Measurements from ENCODE around the gene MS4A12. TPM values are rescaled to one million over a fixed set of nuclear protein-coding genes. Genes with fewer than 3 reads are reported as not detected.
"Not testable (repeated sequence)": the region's sequence is repeated elsewhere in the genome, so short reads cannot be mapped to it uniquely, and the experiment has no call there.

The MS4A12 gene
- total RNA-seq, 1 donor from 2014 or later: not detected

DNA sequence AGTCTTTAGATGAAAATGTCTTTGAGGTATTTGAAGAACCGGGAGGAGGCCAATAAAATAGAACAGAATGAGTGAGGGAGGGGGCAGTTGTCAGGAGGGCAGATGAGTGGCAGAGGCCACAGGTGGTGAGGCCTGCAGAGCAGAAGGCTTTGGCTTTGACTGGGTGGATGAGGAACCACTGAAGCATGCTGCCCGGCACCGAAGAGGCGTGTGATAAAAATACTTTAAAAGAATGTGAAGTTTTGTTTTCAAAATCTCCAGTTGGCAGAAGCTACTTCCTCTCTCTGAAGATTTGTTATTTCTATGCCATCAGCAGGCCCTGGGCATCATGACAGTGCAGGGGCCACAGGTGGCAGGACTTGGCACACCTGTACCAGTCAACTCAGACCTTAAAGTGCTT lies 6.3 kb downstream of the MS4A12 start:
- Mint-ChIP-seq H3K4me3 (no peak overlapping the region), H3K36me3 (ENCODE audit: low read depth) (no peaks in the 10 kb centered on the region), H3K27ac (no peak overlapping the region), H3K9me3 (no peaks in the 10 kb centered on the region), H3K4me1 (peaks cover under 1% of the 10 kb centered on the region), H3K27me3 (peaks cover 68% of the 10 kb centered on the region)
- intact Hi-C loops (cut with micrococcal nuclease): no loop called here
- DNase-seq: no peak

DNA sequence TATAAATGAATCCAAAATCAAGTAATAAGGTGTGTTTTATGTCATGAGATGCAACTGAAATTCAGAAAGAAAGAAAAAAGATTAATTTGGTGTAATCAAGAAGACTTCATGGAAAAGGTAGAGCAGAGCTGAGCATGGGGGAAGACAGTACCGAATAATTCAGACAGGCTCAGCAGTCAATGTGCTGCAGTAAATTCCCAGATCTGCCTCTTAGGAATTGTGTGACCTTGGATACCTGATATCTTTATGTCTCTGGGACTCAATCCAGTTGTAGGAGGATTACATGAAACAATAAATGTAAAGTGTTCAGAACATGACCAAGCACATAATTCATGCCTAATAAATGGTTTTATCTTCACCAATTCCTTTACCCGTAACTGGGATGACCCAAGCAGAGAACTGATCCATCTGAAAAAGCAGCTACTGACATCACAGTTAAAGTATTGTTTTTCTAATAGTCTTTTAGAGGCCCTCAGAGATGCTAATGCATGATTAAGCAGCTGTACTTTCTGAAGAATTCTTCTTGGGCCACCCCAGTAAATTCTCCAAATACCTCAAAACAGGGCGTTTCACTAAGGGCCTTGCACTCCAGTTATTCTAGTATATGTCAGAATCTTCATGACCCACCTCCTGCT lies 7.8 kb downstream of the MS4A12 start:
- Mint-ChIP-seq H3K9me3 (peaks cover 4% of the 10 kb centered on the region), H3K27me3 (peaks cover 63% of the 10 kb centered on the region), H3K4me3 (no peak overlapping the region), H3K27ac (no peak overlapping the region), H3K36me3 (ENCODE audit: low read depth) (no peaks in the 10 kb centered on the region), H3K4me1 (peaks cover 12% of the 10 kb centered on the region)
- DNase-seq: no peak
- intact Hi-C loops (cut with micrococcal nuclease): no loop called here

DNA sequence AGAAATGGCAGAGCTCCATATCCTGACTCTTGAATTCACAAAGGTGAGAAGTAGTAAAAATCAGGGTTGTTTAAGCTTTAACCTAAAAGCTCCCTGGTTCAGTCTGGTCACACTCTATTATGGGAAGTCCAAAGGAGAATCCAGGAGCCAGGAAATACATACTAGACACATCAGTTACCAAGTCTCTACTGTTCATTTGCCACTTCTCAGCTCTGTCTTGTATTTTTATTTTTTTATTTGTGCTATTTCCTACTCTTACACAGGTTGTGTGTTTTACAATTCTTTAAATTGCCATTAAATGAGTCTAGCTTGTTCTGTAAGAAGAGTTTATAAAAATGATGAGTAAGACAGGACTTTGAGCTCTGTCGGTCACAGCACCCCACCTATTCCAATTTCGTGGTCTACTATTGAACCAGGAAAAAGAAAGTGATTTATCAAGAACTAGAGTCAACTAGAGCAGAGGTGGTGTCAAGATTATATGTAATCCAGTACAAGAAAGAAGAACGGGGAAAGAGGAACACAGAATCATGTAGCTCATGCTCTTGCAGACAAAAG lies 9.7 kb downstream of the MS4A12 start:
- peaks cover 68% of the 10 kb centered on the region for H3K27me3 Mint-ChIP-seq
- H3K9me3 Mint-ChIP-seq: peaks cover 4% of the 10 kb centered on the region
- H3K4me1 Mint-ChIP-seq: peaks cover 12% of the 10 kb centered on the region
- no peaks in the 10 kb centered on the region for H3K36me3 Mint-ChIP-seq (ENCODE audit: low read depth)
- no peak overlapping the region for H3K27ac Mint-ChIP-seq
- no peak for DNase-seq
- intact Hi-C loops (cut with micrococcal nuclease): no loop called here
- no peak overlapping the region for H3K4me3 Mint-ChIP-seq

DNA sequence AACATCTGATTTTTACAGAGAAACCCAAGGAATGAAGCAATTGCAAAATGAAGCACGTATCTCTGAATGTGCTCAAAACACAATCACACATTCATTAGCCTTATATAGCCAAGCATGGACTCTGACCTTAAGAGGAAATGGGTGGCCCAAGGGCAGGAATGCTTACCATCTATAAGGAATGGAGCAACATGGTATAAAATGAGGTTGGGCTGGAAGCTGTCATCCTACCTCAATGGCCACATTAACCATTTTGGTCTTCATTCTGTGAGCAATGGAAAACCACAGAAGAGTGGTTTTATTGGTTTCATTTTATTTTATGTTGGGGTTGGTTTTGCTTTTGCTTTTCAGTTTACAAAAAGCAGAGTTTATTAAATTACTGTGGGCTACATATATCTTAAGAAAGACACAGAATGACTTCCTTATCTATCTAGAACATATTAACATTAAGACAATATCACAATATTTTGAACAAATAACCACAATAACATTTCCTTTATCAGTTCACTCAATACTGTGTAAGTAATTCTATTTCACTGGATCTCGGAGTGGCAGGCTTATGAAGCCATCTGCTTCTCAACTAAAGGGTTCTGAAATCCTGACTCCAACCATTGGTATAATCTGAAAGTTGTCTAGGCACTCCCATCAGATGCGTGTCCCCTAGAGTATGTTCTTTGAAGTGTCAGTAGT lies 11.8 kb downstream of the MS4A12 start:
- Mint-ChIP-seq H3K27ac (no peak overlapping the region), H3K36me3 (ENCODE audit: low read depth) (no peaks in the 10 kb centered on the region), H3K4me3 (no peak overlapping the region), H3K4me1 (peaks cover 12% of the 10 kb centered on the region), H3K27me3 (peaks cover 56% of the 10 kb centered on the region), H3K9me3 (peaks cover 4% of the 10 kb centered on the region)
- DNase-seq: peak; percentile 74
- intact Hi-C loops (cut with micrococcal nuclease): no loop called here

DNA sequence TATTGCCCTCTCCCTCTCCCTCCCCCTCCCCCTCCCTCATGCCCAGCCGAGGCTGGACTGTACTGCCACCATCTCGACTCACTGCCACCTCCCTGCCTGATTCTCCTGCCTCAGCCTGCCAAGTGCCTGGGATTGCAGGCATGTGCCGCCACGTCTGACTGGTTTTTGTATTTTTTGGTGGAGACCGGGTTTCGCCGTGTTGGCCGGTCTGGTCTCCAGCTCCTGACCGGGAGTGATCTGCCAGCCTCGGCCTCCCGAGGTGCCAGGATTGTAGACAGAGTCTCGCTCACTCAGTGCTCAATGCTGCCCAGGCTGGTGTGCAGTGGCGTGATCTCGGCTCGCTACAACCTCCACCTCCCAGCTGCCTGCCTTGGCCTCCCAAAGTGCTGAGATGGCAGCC lies 17.0 kb downstream of the MS4A12 start:
- H3K36me3 Mint-ChIP-seq (ENCODE audit: low read depth): not testable (repeated sequence)
- peaks cover 33% of the 10 kb centered on the region for H3K27me3 Mint-ChIP-seq

DNA sequence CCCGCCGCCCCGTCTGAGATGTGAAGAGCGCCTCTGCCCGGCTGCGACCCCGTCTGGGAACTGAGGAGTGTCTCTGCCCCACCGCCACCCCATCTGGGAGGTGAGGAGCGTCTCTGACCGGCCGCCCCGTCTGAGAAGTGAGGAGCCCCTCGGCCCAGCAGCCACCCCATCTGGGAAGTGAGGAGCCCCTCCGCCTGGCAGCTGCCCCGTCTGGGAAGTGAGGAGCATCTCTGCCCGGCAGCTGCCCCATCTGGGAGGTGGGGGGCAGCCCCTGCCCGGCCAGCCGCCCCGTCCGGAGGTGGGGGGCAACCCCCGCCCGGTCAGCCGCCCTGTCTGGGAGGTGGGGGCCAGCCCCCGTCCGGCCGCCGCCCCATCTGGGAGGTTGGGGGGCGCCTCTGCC lies 17.6 kb downstream of the MS4A12 start:
- DNase-seq; H3K4me3 Mint-ChIP-seq; H3K27ac Mint-ChIP-seq; H3K9me3 Mint-ChIP-seq; H3K36me3 Mint-ChIP-seq (ENCODE audit: low read depth); H3K4me1 Mint-ChIP-seq; intact Hi-C loops (cut with micrococcal nuclease): not testable (repeated sequence)
- H3K27me3 Mint-ChIP-seq: peaks cover 30% of the 10 kb centered on the region

More for the DNA sequence above, 17.0 kb downstream of the MS4A12 start:
- H3K27ac Mint-ChIP-seq; DNase-seq; intact Hi-C loops (cut with micrococcal nuclease); H3K4me1 Mint-ChIP-seq; H3K9me3 Mint-ChIP-seq; H3K4me3 Mint-ChIP-seq: not testable (repeated sequence)

DNA sequence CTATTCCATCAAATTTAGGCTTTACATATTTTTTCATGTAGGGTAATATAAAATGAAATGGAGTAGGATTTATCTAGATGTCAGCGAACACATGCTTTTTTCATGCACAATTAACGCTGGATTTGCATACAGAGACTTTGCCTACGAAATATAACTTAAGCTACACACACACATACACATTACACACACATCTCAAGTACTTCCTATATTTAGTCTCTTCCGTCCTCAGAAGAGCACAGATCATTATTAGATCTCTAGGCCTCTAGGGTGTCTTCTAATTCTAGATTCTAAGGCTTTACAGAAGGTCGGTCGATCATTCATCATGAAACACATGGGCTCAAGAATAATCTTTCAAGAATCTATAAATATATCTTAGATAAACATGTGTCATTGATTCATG lies 18.8 kb downstream of the MS4A12 start:
- H3K27ac Mint-ChIP-seq: no peak overlapping the region
- DNase-seq: no peak
- H3K4me3 Mint-ChIP-seq: no peak overlapping the region
- intact Hi-C loops (cut with micrococcal nuclease): no loop called here
- H3K36me3 Mint-ChIP-seq (ENCODE audit: low read depth): no peaks in the 10 kb centered on the region
- no peaks in the 10 kb centered on the region for H3K4me1 Mint-ChIP-seq
- no peaks in the 10 kb centered on the region for H3K9me3 Mint-ChIP-seq
- H3K27me3 Mint-ChIP-seq: peaks cover 22% of the 10 kb centered on the region

DNA sequence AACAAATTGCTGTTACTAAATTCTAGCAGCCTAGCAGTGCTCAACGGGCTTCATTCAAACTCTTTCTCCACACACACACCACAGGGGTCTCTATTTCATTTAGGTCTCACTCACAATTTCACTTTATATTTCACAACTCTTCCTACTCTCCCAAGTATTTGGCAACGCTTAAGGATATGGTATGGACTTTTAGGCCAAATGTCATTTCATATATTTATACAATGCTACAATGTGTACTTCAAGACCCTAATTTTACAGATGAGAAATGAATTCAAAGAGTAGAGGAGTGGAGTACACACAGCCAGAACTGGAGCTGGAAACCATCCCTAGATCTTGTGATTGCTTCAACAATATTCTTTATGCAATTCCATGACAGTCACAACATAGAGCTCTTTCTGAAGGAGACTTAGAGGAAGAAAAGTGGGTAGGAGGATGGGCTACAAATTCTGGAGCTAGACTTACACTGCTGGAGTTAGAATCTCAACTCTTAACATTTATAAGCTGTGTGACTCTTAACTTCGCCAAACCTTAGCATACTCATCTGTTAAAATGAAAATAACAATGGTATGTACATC lies 20.2 kb downstream of the MS4A12 start:
- Mint-ChIP-seq H3K9me3 (no peaks in the 10 kb centered on the region), H3K4me1 (no peaks in the 10 kb centered on the region), H3K27me3 (peaks cover 11% of the 10 kb centered on the region), H3K4me3 (no peak overlapping the region), H3K27ac (no peak overlapping the region), H3K36me3 (ENCODE audit: low read depth) (no peaks in the 10 kb centered on the region)
- no peak for DNase-seq
- intact Hi-C loops (cut with micrococcal nuclease): no loop called here

DNA sequence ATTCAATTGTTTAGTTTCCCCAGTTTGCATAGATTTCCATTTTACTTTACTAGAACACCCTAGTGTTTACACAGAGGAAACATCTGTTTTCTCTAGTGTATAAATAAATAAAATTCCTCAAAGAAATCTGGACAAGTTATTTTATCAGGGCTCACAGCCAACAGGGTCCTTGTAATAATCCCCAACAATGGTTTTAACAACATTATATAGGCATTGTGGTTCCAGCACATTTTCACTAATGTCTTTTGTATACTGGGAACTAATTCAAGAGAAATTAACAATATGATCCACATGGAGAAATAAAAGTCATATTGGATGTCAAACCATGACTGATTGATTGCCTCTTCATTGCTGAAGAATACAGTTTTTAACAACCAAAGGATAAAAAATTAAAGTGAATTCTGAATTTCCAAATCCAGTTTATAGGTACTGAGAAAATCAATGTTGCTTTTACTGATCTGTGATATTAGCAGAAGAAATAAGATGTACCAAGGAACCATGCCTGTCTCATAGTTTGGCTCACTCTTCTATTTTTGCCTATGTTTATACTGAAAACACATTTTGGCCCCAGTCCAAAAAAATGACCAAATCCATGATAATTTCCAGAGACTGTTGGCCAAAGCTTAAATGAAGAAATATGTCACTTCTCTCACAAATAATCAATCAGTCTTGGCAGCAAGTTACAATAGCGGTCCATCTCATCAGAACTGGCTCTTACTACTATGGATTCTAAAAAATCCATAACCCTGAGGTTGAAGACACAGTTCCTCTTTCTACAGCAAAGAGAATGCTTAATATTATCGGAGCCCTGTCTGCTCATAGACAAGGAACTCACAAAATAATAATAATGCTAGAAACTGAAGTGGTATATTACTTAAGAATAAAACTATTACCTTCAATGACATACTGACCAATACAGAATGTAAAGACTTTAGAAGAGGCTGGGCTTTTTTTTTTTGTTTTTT lies 21.2 kb downstream of the MS4A12 start:
- intact Hi-C loops (cut with micrococcal nuclease): no loop called here
- H3K9me3 Mint-ChIP-seq: no peaks in the 10 kb centered on the region

DNA sequence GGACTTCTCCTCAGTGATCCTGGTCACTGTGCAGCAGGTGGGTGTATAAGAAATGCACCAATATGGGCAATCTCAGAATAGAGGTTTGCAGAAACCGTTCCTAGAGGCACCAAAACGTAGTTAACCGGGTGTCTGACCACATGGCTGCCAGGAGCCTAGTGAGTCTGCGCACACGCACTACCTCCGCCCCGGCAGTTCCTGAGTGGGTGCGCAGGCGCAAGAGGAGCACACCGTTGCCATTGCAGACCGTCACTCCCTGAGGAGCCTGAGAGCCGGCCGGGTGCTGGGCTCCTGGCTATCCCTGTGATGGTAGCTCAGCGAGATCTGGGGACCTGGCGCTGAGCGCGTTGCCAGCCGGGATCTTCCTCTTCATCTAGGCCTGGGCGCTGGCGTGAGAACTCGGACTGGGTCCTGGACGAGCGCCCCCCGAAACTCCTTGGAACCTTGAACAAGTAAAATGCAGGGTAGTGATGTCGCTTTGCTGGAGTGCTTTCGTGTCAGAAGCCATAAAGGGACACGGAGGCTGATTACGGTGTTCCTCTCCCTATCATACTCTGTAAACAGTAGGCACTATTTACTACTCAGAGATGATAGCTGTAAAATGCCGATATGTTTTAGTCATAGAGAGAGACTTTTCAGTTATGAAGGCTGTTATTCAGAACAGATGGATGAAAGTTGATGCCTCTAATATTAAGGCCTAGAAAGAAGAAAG lies 22.7 kb downstream of the MS4A12 start, which contains the start of gene MS4A13:
TSS of gene MS4A13 (plus strand) at position 249 of the 712 bp plus-strand sequence. CDS start 2,692 bp downstream, outside the sequence.
- intact Hi-C loops (cut with micrococcal nuclease): no loop called here
- no peaks in the 10 kb centered on the region for H3K4me1 Mint-ChIP-seq
- H3K27me3 Mint-ChIP-seq: peaks cover 10% of the 10 kb centered on the region

More for the DNA sequence above, 21.2 kb downstream of the MS4A12 start:
- Mint-ChIP-seq H3K36me3 (ENCODE audit: low read depth) (no peaks in the 10 kb centered on the region), H3K27ac (no peak overlapping the region), H3K4me1 (no peaks in the 10 kb centered on the region), H3K27me3 (peaks cover 11% of the 10 kb centered on the region), H3K4me3 (no peak overlapping the region)
- DNase-seq: no peak

DNA sequence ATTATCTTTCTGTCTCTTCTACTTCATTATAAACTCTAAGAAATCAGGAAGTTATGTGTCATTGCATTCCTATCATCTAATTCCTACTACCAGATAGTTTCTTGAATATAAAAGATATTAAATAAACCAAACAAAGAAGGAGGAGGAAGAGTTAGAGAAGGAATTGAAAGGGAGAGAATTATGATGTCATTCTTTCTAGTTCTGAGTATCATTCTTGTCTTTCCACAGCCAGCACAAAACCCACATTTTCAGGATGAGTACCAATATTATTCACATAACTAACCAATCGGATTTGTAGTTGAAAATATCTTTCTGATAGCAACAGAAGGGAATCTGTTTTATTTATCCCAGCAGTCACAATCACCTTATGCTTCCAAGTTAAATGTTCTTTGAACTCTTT lies 35.9 kb downstream of the MS4A12 start:
- intact Hi-C loops (cut with micrococcal nuclease): no loop called here
- no peak for DNase-seq
- H3K27ac Mint-ChIP-seq: no peak overlapping the region
- no peaks in the 10 kb centered on the region for H3K4me1 Mint-ChIP-seq
- H3K27me3 Mint-ChIP-seq: peaks cover 3% of the 10 kb centered on the region
- H3K9me3 Mint-ChIP-seq: peaks cover 4% of the 10 kb centered on the region
- no peak overlapping the region for H3K4me3 Mint-ChIP-seq
- no peaks in the 10 kb centered on the region for H3K36me3 Mint-ChIP-seq (ENCODE audit: low read depth)

More for the DNA sequence above, 22.7 kb downstream of the MS4A12 start, which contains the start of gene MS4A13:
- Mint-ChIP-seq H3K27ac (no peak within 1 kb of the TSS), H3K4me3 (no peak within 1 kb of the TSS), H3K36me3 (ENCODE audit: low read depth) (no peaks in the 10 kb centered on the region), H3K9me3 (no peaks in the 10 kb centered on the region)
- DNase-seq: no peak

DNA sequence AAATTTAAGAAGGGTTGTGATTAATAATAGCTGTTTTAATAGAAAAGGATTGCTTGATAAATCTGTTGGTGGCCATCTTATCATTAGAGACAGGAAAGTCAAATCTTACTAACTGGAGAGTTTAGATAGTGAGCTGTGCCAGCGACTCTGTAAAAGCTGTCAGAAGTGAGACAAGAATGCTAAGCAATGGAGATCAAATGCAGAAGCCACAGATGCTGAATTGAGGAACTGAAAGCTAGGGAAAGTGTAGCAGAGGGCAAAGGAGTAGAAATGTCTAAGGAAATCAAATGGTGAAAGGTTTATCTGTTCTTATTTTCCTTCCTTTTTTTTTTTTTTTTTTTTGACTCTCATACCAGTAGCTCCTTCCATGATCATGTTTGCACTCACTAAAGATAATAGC lies 36.4 kb downstream of the MS4A12 start:
- DNase-seq: no peak
- Mint-ChIP-seq H3K9me3 (peaks cover 4% of the 10 kb centered on the region), H3K4me1 (no peaks in the 10 kb centered on the region), H3K27me3 (peaks cover 3% of the 10 kb centered on the region), H3K36me3 (ENCODE audit: low read depth) (no peaks in the 10 kb centered on the region), H3K4me3 (no peak overlapping the region), H3K27ac (no peak overlapping the region)
- intact Hi-C loops (cut with micrococcal nuclease): no loop called here

Measured in activated CD4-positive, alpha-beta T cell treated with anti-CD3 and anti-CD28 coated beads, Interleukin-2, amount 10 ng/mL, durations not matched to agents 24 days and 14 days (primary cell).